ENCODE measurements around the gene B4GALNT1.

B4GALNT1 gene

GRCh38 chr12:57631566-57632072 is 1.4 kb downstream of the B4GALNT1 start:
- H3K4me3 ChIP-seq (replicated peaks; ENCODE audit: low read depth, low read length): no peak overlapping the region
- TF ChIP-seq CTCF (IDR thresholded peaks at IDR 0.05; ENCODE audit: low read depth, low read length, missing control alignments): no peak
- DNase-seq (ENCODE audit: extremely low read depth, low read depth): no peak

- DNase-seq (ENCODE audit: extremely low read depth, low read depth): no peak
These were observed 2.0 kb downstream of the B4GALNT1 start for GRCh38 chr12:57630891-57631433.

GRCh38 chr12:57629897-57630471 is 3.0 kb downstream of the B4GALNT1 start:
- TF ChIP-seq CTCF (IDR thresholded peaks at IDR 0.05; ENCODE audit: low read depth, low read length, missing control alignments): no peak
- DNase-seq (ENCODE audit: extremely low read depth, low read depth): no peak
- no peak overlapping the region for H3K4me3 ChIP-seq (replicated peaks; ENCODE audit: low read depth, low read length)

More at GRCh38 chr12:57630891-57631433, 2.0 kb downstream of the B4GALNT1 start:
- TF ChIP-seq CTCF (IDR thresholded peaks at IDR 0.05; ENCODE audit: low read depth, low read length, missing control alignments): no peak
- no peak overlapping the region for H3K4me3 ChIP-seq (replicated peaks; ENCODE audit: low read depth, low read length)

- TF ChIP-seq CTCF (IDR thresholded peaks at IDR 0.05; ENCODE audit: low read depth, low read length, missing control alignments): no peak
- H3K4me3 ChIP-seq (replicated peaks; ENCODE audit: low read depth, low read length): no peak overlapping the region
- DNase-seq (ENCODE audit: extremely low read depth, low read depth): no peak
These were observed 4.5 kb downstream of the B4GALNT1 start for GRCh38 chr12:57628280-57629191.

GRCh38 chr12:57627501-57628279 is 5.3 kb downstream of the B4GALNT1 start:
- DNase-seq (ENCODE audit: extremely low read depth, low read depth): no peak
- H3K4me3 ChIP-seq (replicated peaks; ENCODE audit: low read depth, low read length): no peak overlapping the region
- peak; percentile 7 for TF ChIP-seq CTCF (IDR thresholded peaks at IDR 0.05; ENCODE audit: low read depth, low read length, missing control alignments)

GRCh38 chr12:57626921-57627445 is 6.0 kb downstream of the B4GALNT1 start:
- no peak overlapping the region for H3K4me3 ChIP-seq (replicated peaks; ENCODE audit: low read depth, low read length)
- no peak for TF ChIP-seq CTCF (IDR thresholded peaks at IDR 0.05; ENCODE audit: low read depth, low read length, missing control alignments)
- no peak for DNase-seq (ENCODE audit: extremely low read depth, low read depth)
